ENCODE results near the gene WDR6. TPM values are rescaled to one million over a fixed set of nuclear protein-coding genes. Genes with fewer than 3 reads are reported as not detected.
A peak's percentile ranks its signal among the peaks of the same experiment; 100 is the strongest.
"Not testable (repeated sequence)": the region's sequence is repeated elsewhere in the genome, so short reads cannot be mapped to it uniquely, and the experiment has no call there.

WDR6 gene
- total and polyA plus RNA-seq, 3 experiments from 2014 or later: 82.9 to 167 (median 158) TPM

- no peak for DNase-seq
- Histone ChIP-seq H3K36me3 (ENCODE audit: insufficient read depth, low read length) (no peaks in the 10 kb centered on the region), H3K27ac (ENCODE audit: low read depth, low read length) (no peak overlapping the region), H3K4me1 (ENCODE audit: insufficient read depth, low read length) (peaks cover 14% of the 10 kb centered on the region), H3K27me3 (ENCODE audit: insufficient read depth, low read length, poor library complexity, severe bottlenecking) (no peaks in the 10 kb centered on the region), H3K9me3 (ENCODE audit: low read length) (no peaks in the 10 kb centered on the region), H3K4me3 (ENCODE audit: low read length) (no peak overlapping the region)
- H3K4me3 Mint-ChIP-seq: peak overlapping the region in 3 of 7 donors; percentile 11 to 32 (median 30)
- H3K4me1 Mint-ChIP-seq: peaks cover 25 to 32% (median 31%) of the 10 kb centered on the region in 3 donors
- CTCF ChIA-PET: interaction anchor here (1.0 to 10.1 kb wide), 3 partner anchors 16 to 19 kb away, joined by 4 to 121 read pairs (median 109); partner anchors contain the start of genes NDUFAF3 and P4HTM
- peaks cover 0 to 3% of the 10 kb centered on the region in 2 donors for H3K27me3 Mint-ChIP-seq
- POLR2A ChIA-PET: interaction anchor here (1.2 to 4.7 kb wide), 2 partner anchors 15 to 17 kb away, joined by 4 to 79 read pairs; partner anchors contain the start of gene NDUFAF3
- peaks cover 0 to 16% (median 1%) of the 10 kb centered on the region in 3 donors for H3K36me3 Mint-ChIP-seq
- no peak overlapping the region for H3K27ac Mint-ChIP-seq
- H3K9me3 Mint-ChIP-seq: no peaks in the 10 kb centered on the region
Measured at GRCh38 chr3:49004352-49005302, 2.6 kb upstream of the WDR6 start.

- Mint-ChIP-seq H3K27me3 (peaks cover 0 to 3% of the 10 kb centered on the region in 2 donors), H3K36me3 (peaks cover 0 to 16% (median 1%) of the 10 kb centered on the region in 3 donors), H3K4me3 (peak overlapping the region in 2 of 7 donors; percentile 30 to 32), H3K4me1 (peaks cover 22 to 32% (median 31%) of the 10 kb centered on the region in 3 donors), H3K27ac (peak overlapping the region in 1 of 8 donors; percentile 78), H3K9me3 (no peaks in the 10 kb centered on the region)
- ChIA-PET POLR2A (interaction anchor here (1.2 to 4.7 kb wide), 2 partner anchors 16 kb away, joined by 4 to 79 read pairs; partner anchors contain the start of gene NDUFAF3), CTCF (interaction anchor here (6.2 to 10.1 kb wide), 2 partner anchors 16 to 18 kb away, joined by 109 to 121 read pairs; partner anchors contain the start of genes NDUFAF3 and P4HTM)
- H3K9me3 ChIP-seq (ENCODE audit: low read length): no peaks in the 10 kb centered on the region
- no peak overlapping the region for H3K4me3 ChIP-seq (ENCODE audit: low read length)
- no peaks in the 10 kb centered on the region for H3K27me3 ChIP-seq (ENCODE audit: insufficient read depth, low read length, poor library complexity, severe bottlenecking)
- H3K27ac ChIP-seq (ENCODE audit: low read depth, low read length): no peak overlapping the region
- no peaks in the 10 kb centered on the region for H3K36me3 ChIP-seq (ENCODE audit: insufficient read depth, low read length)
- no peak for DNase-seq
- peaks cover 14% of the 10 kb centered on the region for H3K4me1 ChIP-seq (ENCODE audit: insufficient read depth, low read length)
Measured at GRCh38 chr3:49005303-49005680, 1.9 kb upstream of the WDR6 start.

- POLR2A ChIA-PET: interaction anchor here (0.5 to 4.7 kb wide), 6 partner anchors 12 to 337 kb away, joined by 3 to 79 read pairs (median 26); partner anchors contain the start of genes DALRD3, NDUFAF3 and P4HTM
Measured at GRCh38 chr3:49005998-49006397, 1.2 kb upstream of the WDR6 start.

GRCh38 chr3:49006408-49007067 is 653 bp upstream of the WDR6 start:
- peak overlapping the region; percentile 98 for H3K4me3 ChIP-seq (ENCODE audit: low read length)
- Mint-ChIP-seq H3K36me3 (peaks cover 0 to 22% (median 1%) of the 10 kb centered on the region in 3 donors), H3K4me3 (peak overlapping the region; percentile 89 to 100 (median 98)), H3K4me1 (peaks cover 22 to 32% (median 31%) of the 10 kb centered on the region in 3 donors), H3K27ac (peak overlapping the region; percentile 89 to 100 (median 99)), H3K9me3 (no peaks in the 10 kb centered on the region), H3K27me3 (peaks cover 0 to 3% of the 10 kb centered on the region in 2 donors)
- POLR2A ChIA-PET: interaction anchor here (0.5 to 4.7 kb wide), 14 partner anchors 9 to 337 kb away, joined by 3 to 79 read pairs (median 9); partner anchors contain the start of genes ARIH2, CCDC71, DALRD3 and IMPDH2
- H3K9me3 ChIP-seq (ENCODE audit: low read length): no peaks in the 10 kb centered on the region
- H3K27me3 ChIP-seq (ENCODE audit: insufficient read depth, low read length, poor library complexity, severe bottlenecking): no peaks in the 10 kb centered on the region
- DNase-seq: peak in 2 of 5 donors; percentile 12 to 16
- CTCF ChIA-PET: interaction anchor here (0.8 to 10.1 kb wide), 14 partner anchors 8 to 151 kb away, joined by 3 to 121 read pairs (median 6); partner anchors contain the start of genes DALRD3, IMPDH2, NDUFAF3 and P4HTM
- peaks cover 14% of the 10 kb centered on the region for H3K4me1 ChIP-seq (ENCODE audit: insufficient read depth, low read length)
- H3K27ac ChIP-seq (ENCODE audit: low read depth, low read length): peak overlapping the region; percentile 88
- no peaks in the 10 kb centered on the region for H3K36me3 ChIP-seq (ENCODE audit: insufficient read depth, low read length)

More at GRCh38 chr3:49005998-49006397, 1.2 kb upstream of the WDR6 start:
- DNase-seq: no peak
- H3K36me3 Mint-ChIP-seq: peaks cover 0 to 18% (median 1%) of the 10 kb centered on the region in 3 donors
- Histone ChIP-seq H3K9me3 (ENCODE audit: low read length) (no peaks in the 10 kb centered on the region), H3K27me3 (ENCODE audit: insufficient read depth, low read length, poor library complexity, severe bottlenecking) (no peaks in the 10 kb centered on the region), H3K4me3 (ENCODE audit: low read length) (peak overlapping the region; percentile 98), H3K27ac (ENCODE audit: low read depth, low read length) (peak overlapping the region; percentile 88), H3K4me1 (ENCODE audit: insufficient read depth, low read length) (peaks cover 14% of the 10 kb centered on the region), H3K36me3 (ENCODE audit: insufficient read depth, low read length) (no peaks in the 10 kb centered on the region)
- H3K27me3 Mint-ChIP-seq: peaks cover 0 to 3% of the 10 kb centered on the region in 2 donors
- peak overlapping the region in 6 of 8 donors; percentile 89 to 100 (median 99) for H3K27ac Mint-ChIP-seq
- peak overlapping the region in 6 of 7 donors; percentile 89 to 100 (median 98) for H3K4me3 Mint-ChIP-seq
- CTCF ChIA-PET: interaction anchor here (1.4 to 10.1 kb wide), 3 partner anchors 11 to 18 kb away, joined by 9 to 121 read pairs (median 109); partner anchors contain the start of genes NDUFAF3 and P4HTM
- H3K4me1 Mint-ChIP-seq: peaks cover 22 to 32% (median 31%) of the 10 kb centered on the region in 3 donors
- no peaks in the 10 kb centered on the region for H3K9me3 Mint-ChIP-seq

GRCh38 chr3:49007771-49008528 is 759 bp downstream of the WDR6 start:
- H3K4me1 ChIP-seq (ENCODE audit: insufficient read depth, low read length): peaks cover 14% of the 10 kb centered on the region
- POLR2A ChIA-PET: interaction anchor here (0.6 to 4.7 kb wide), 14 partner anchors 10 to 332 kb away, joined by 3 to 79 read pairs (median 10); partner anchors contain the start of genes CCDC71, DALRD3, IMPDH2 and NDUFAF3
- CTCF ChIA-PET: interaction anchor here (0.7 to 10.1 kb wide), 11 partner anchors 9 to 162 kb away, joined by 3 to 121 read pairs (median 4); partner anchors contain the start of genes DALRD3, IMPDH2, NDUFAF3 and P4HTM

GRCh38 chr3:49008627-49009026 is 1.4 kb downstream of the WDR6 start:
- DNase-seq: not testable (repeated sequence)
- peak overlapping the region; percentile 89 to 100 (median 98) for H3K4me3 Mint-ChIP-seq

More at GRCh38 chr3:49007771-49008528, 759 bp downstream of the WDR6 start:
- Mint-ChIP-seq H3K27me3 (peaks cover 0 to 3% of the 10 kb centered on the region in 2 donors), H3K4me3 (peak overlapping the region; percentile 89 to 100 (median 98)), H3K4me1 (peaks cover 22 to 42% (median 41%) of the 10 kb centered on the region in 3 donors), H3K27ac (peak overlapping the region; percentile 89 to 100 (median 99)), H3K9me3 (no peaks in the 10 kb centered on the region), H3K36me3 (peaks cover 0 to 35% (median 0%) of the 10 kb centered on the region in 3 donors)
- peak overlapping the region; percentile 88 for H3K27ac ChIP-seq (ENCODE audit: low read depth, low read length)
- peak overlapping the region; percentile 98 for H3K4me3 ChIP-seq (ENCODE audit: low read length)
- no peaks in the 10 kb centered on the region for H3K36me3 ChIP-seq (ENCODE audit: insufficient read depth, low read length)
- no peaks in the 10 kb centered on the region for H3K27me3 ChIP-seq (ENCODE audit: insufficient read depth, low read length, poor library complexity, severe bottlenecking)
- DNase-seq: peak; percentile 80 to 90 (median 82)
- H3K9me3 ChIP-seq (ENCODE audit: low read length): no peaks in the 10 kb centered on the region

More at GRCh38 chr3:49008627-49009026, 1.4 kb downstream of the WDR6 start:
- not testable (repeated sequence) for H3K36me3 ChIP-seq (ENCODE audit: insufficient read depth, low read length); H3K27me3 Mint-ChIP-seq; H3K9me3 ChIP-seq (ENCODE audit: low read length); H3K9me3 Mint-ChIP-seq; H3K27me3 ChIP-seq (ENCODE audit: insufficient read depth, low read length, poor library complexity, severe bottlenecking)
- peaks cover 22 to 42% (median 41%) of the 10 kb centered on the region in 3 donors for H3K4me1 Mint-ChIP-seq
- CTCF ChIA-PET: interaction anchor here (1.1 to 10.1 kb wide), 4 partner anchors 8 to 20 kb away, joined by 3 to 121 read pairs (median 56); partner anchors contain the start of genes DALRD3, NDUFAF3 and P4HTM
- POLR2A ChIA-PET: interaction anchor here (0.6 to 3.5 kb wide), 8 partner anchors 9 to 112 kb away, joined by 3 to 48 read pairs (median 5); partner anchors contain the start of genes DALRD3, IMPDH2, NDUFAF3 and P4HTM
- peak overlapping the region; percentile 45 for H3K27ac ChIP-seq (ENCODE audit: low read depth, low read length)
- peaks cover 0 to 42% (median 0%) of the 10 kb centered on the region in 3 donors for H3K36me3 Mint-ChIP-seq
- peaks cover 14% of the 10 kb centered on the region for H3K4me1 ChIP-seq (ENCODE audit: insufficient read depth, low read length)
- H3K4me3 ChIP-seq (ENCODE audit: low read length): peak overlapping the region; percentile 98
- H3K27ac Mint-ChIP-seq: peak overlapping the region; percentile 70 to 100 (median 97)
